Measurements from ENCODE around the gene TLCD1. TPM values are rescaled to one million over a fixed set of nuclear protein-coding genes. Genes with fewer than 3 reads are reported as not detected.
"Not testable (repeated sequence)": the region's sequence is repeated elsewhere in the genome, so short reads cannot be mapped to it uniquely, and the experiment has no call there.

TLCD1 gene
- total and polyA plus RNA-seq, 5 donors = 1.5 to 3.8 (median 2.4) TPM

GRCh38 chr17:28737770-28738679 lies 12.0 kb upstream of the TLCD1 start:
- DNase-seq (peak in 2 of 3 donors; percentile 38 to 51), ATAC-seq (peak in 1 of 2 donors; percentile 10)
- Histone ChIP-seq H3K27me3 (ENCODE audit: control insufficient read depth, insufficient read depth) (no peaks in the 10 kb centered on the region), H3K9me3 (ENCODE audit: control insufficient read depth, low read length) (no peaks in the 10 kb centered on the region), H3K27ac (ENCODE audit: low read length) (no peak overlapping the region), H3K4me3 (ENCODE audit: low read length) (no peak overlapping the region), H3K4me1 (ENCODE audit: control insufficient read depth, insufficient read depth, low read length) (no peaks in the 10 kb centered on the region)
- WGBS = 88% methylated on average over 22 of the region's 22 CpGs
- intact Hi-C loops (cut with DNase I) = no loop called here

- Histone ChIP-seq H3K4me1 (ENCODE audit: control insufficient read depth, insufficient read depth, low read length) (no peaks in the 10 kb centered on the region), H3K27me3 (ENCODE audit: control insufficient read depth, insufficient read depth) (no peaks in the 10 kb centered on the region), H3K4me3 (ENCODE audit: low read length) (no peak overlapping the region), H3K27ac (ENCODE audit: low read length) (no peak overlapping the region), H3K9me3 (ENCODE audit: control insufficient read depth, low read length) (no peaks in the 10 kb centered on the region)
- WGBS = 97% methylated on average over 12 of the region's 12 CpGs
- ATAC-seq (no peak), DNase-seq (peak in 1 of 3 donors; percentile 9)
- intact Hi-C loops (cut with DNase I) = no loop called here
Observed at GRCh38 chr17:28737316-28737715, 11.3 kb upstream of the TLCD1 start.

GRCh38 chr17:28735913-28736769 lies 10.1 kb upstream of the TLCD1 start:
- DNase-seq; H3K27me3 ChIP-seq (ENCODE audit: control insufficient read depth, insufficient read depth); intact Hi-C loops (cut with DNase I); H3K4me1 ChIP-seq (ENCODE audit: control insufficient read depth, insufficient read depth, low read length); H3K27ac ChIP-seq (ENCODE audit: low read length); H3K9me3 ChIP-seq (ENCODE audit: control insufficient read depth, low read length); H3K4me3 ChIP-seq (ENCODE audit: low read length); ATAC-seq: not testable (repeated sequence)
- WGBS = 93% methylated on average over 5 of the region's 8 CpGs

- ATAC-seq = peak in 1 of 2 donors; percentile 16
- H3K4me3 ChIP-seq (ENCODE audit: low read length) = no peak overlapping the region
- intact Hi-C loops (cut with DNase I) = no loop called here
Observed at GRCh38 chr17:28735242-28735722, 9.2 kb upstream of the TLCD1 start.

GRCh38 chr17:28734712-28735241 lies 8.7 kb upstream of the TLCD1 start:
- ATAC-seq (no peak), DNase-seq (no peak)
- Histone ChIP-seq H3K4me1 (ENCODE audit: control insufficient read depth, insufficient read depth, low read length) (no peaks in the 10 kb centered on the region), H3K9me3 (ENCODE audit: control insufficient read depth, low read length) (no peaks in the 10 kb centered on the region), H3K27me3 (ENCODE audit: control insufficient read depth, insufficient read depth) (no peaks in the 10 kb centered on the region), H3K27ac (ENCODE audit: low read length) (no peak overlapping the region), H3K4me3 (ENCODE audit: low read length) (no peak overlapping the region)
- 81% methylated on average over 10 of the region's 10 CpGs for WGBS
- intact Hi-C loops (cut with DNase I) = no loop called here

More at GRCh38 chr17:28735242-28735722, 9.2 kb upstream of the TLCD1 start:
- no peaks in the 10 kb centered on the region for H3K9me3 ChIP-seq (ENCODE audit: control insufficient read depth, low read length)
- 84% methylated on average over 5 of the region's 5 CpGs for WGBS
- H3K27ac ChIP-seq (ENCODE audit: low read length) = no peak overlapping the region
- H3K27me3 ChIP-seq (ENCODE audit: control insufficient read depth, insufficient read depth) = no peaks in the 10 kb centered on the region
- DNase-seq = peak in 1 of 3 donors; percentile 5
- no peaks in the 10 kb centered on the region for H3K4me1 ChIP-seq (ENCODE audit: control insufficient read depth, insufficient read depth, low read length)

GRCh38 chr17:28733346-28733745 lies 7.3 kb upstream of the TLCD1 start:
- Histone ChIP-seq H3K4me3 (ENCODE audit: low read length) (no peak overlapping the region), H3K4me1 (ENCODE audit: control insufficient read depth, insufficient read depth, low read length) (no peaks in the 10 kb centered on the region), H3K27ac (ENCODE audit: low read length) (no peak overlapping the region), H3K9me3 (ENCODE audit: control insufficient read depth, low read length) (no peaks in the 10 kb centered on the region), H3K27me3 (ENCODE audit: control insufficient read depth, insufficient read depth) (no peaks in the 10 kb centered on the region)
- ATAC-seq (no peak), DNase-seq (no peak)
- intact Hi-C loops (cut with DNase I) = no loop called here
- WGBS = 90% methylated on average over 1 of the region's 1 CpG

GRCh38 chr17:28729950-28730330 lies 3.9 kb upstream of the TLCD1 start:
- ATAC-seq (no peak), DNase-seq (no peak)
- Histone ChIP-seq H3K27me3 (ENCODE audit: control insufficient read depth, insufficient read depth) (no peaks in the 10 kb centered on the region), H3K9me3 (ENCODE audit: control insufficient read depth, low read length) (no peaks in the 10 kb centered on the region), H3K27ac (ENCODE audit: low read length) (no peak overlapping the region), H3K4me3 (ENCODE audit: low read length) (no peak overlapping the region), H3K4me1 (ENCODE audit: control insufficient read depth, insufficient read depth, low read length) (peaks cover 3% of the 10 kb centered on the region)
- 84% methylated on average over 11 of the region's 11 CpGs for WGBS
- intact Hi-C loops (cut with DNase I) = loop anchor here in 2 of 4 donors (5.0 to 10.0 kb wide), 3 partner anchors 185 to 385 kb away; partner anchors contain the start of gene PHF12 (in 1 of the 2)

GRCh38 chr17:28728364-28729200 lies 2.5 kb upstream of the TLCD1 start, which contains the start of gene NEK8:
NEK8 (plus strand) TSS chr17:28728788; CDS start chr17:28728814, 26 bp downstream.
- peaks cover 3% of the 10 kb centered on the region for H3K4me1 ChIP-seq (ENCODE audit: control insufficient read depth, insufficient read depth, low read length)

GRCh38 chr17:28726627-28727491 lies 826 bp upstream of the TLCD1 start:
- Histone ChIP-seq H3K4me1 (ENCODE audit: control insufficient read depth, insufficient read depth, low read length) (peaks cover 3% of the 10 kb centered on the region), H3K27me3 (ENCODE audit: control insufficient read depth, insufficient read depth) (no peaks in the 10 kb centered on the region), H3K9me3 (ENCODE audit: control insufficient read depth, low read length) (no peaks in the 10 kb centered on the region), H3K4me3 (ENCODE audit: low read length) (peak overlapping the region; percentile 52), H3K27ac (ENCODE audit: low read length) (peak overlapping the region; percentile 0)
- ATAC-seq (peak; percentile 75 to 79), DNase-seq (peak; percentile 91 to 97 (median 96))
- under 1% methylated on average over 57 of the region's 57 CpGs for WGBS
- intact Hi-C loops (cut with DNase I) = loop anchor here in 2 of 4 donors (2.0 to 10.0 kb wide), 4 partner anchors 24 to 388 kb away; partner anchors contain the start of gene PHF12 (in 1 of the 2)

More at GRCh38 chr17:28728364-28729200, 2.5 kb upstream of the TLCD1 start, which contains the start of gene NEK8:
- DNase-seq (peak; percentile 95 to 98 (median 98)), ATAC-seq (peak; percentile 84 to 85)
- peak within 1 kb of the TSS; percentile 55 for H3K4me3 ChIP-seq (ENCODE audit: low read length)
- H3K27ac ChIP-seq (ENCODE audit: low read length) = peak within 1 kb of the TSS; percentile 75
- H3K27me3 ChIP-seq (ENCODE audit: control insufficient read depth, insufficient read depth) = no peaks in the 10 kb centered on the region
- intact Hi-C loops (cut with DNase I) = loop anchor here in 2 of 4 donors (5.0 to 10.0 kb wide), 3 partner anchors 186 to 386 kb away; partner anchors contain the start of gene PHF12 (in 1 of the 2)
- H3K9me3 ChIP-seq (ENCODE audit: control insufficient read depth, low read length) = no peaks in the 10 kb centered on the region
- WGBS = under 1% methylated on average over 64 of the region's 64 CpGs
